Gastrocnemius medialis (tissue), 4 donors: ENCODE data around the gene FRMD3.

ENCODE experiments used
- CTCF ChIP-seq, 5 experiments: fragments of 450-650 bp in 3 of 5; fragments of 200-600 bp in 2 of 5; sonication (generic) in 2 of 5; IDR thresholded peaks in 4 of 5; conservative IDR thresholded peaks in 1 of 5; 1 replicate in 4 of 5; 2 replicates in 1 of 5; pipeline ENCODE4 v1.5.1; 2016 to 2019; ENCODE audit warnings: antibody characterized with exemption in 5 of 5, mild to moderate bottlenecking in 3 of 5, moderate library complexity in 3 of 5
- POLR2A ChIP-seq, 2 donors: fragments of 450-650 bp; IDR thresholded peaks; one replicate each; pipeline ENCODE4 v1.6.1; 2017; ENCODE audit warnings: antibody characterized with exemption in 2 of 2, mild to moderate bottlenecking in 2 of 2, moderate library complexity in 2 of 2

DNA sequence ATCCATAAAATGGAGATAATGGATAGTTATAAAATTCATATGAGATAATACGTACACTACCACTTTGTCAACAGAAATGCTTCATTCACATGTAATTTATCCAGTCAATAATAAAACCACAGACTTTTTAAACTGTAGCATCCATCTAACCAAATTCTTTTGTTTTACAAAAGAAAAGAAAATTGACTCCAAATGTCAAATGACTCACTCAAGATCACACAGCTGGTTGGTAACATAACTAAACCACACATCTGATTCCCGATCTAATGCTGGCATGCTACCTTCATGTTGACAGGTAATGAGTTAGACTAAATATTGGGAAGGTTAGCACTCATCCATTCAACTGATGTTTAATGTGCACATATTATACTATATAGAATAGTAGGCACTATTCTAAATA is 4.9 kb downstream of the FRMD3 start:
- TF ChIP-seq CTCF (IDR thresholded peaks at IDR 0.05 in 4 of 5, conservative IDR thresholded peaks at IDR 0.05 in 1 of 5) (no peak), POLR2A (IDR thresholded peaks at IDR 0.05) (no peak)
